ENCODE results near the gene ARHGDIA.

Gene ARHGDIA

DNA sequence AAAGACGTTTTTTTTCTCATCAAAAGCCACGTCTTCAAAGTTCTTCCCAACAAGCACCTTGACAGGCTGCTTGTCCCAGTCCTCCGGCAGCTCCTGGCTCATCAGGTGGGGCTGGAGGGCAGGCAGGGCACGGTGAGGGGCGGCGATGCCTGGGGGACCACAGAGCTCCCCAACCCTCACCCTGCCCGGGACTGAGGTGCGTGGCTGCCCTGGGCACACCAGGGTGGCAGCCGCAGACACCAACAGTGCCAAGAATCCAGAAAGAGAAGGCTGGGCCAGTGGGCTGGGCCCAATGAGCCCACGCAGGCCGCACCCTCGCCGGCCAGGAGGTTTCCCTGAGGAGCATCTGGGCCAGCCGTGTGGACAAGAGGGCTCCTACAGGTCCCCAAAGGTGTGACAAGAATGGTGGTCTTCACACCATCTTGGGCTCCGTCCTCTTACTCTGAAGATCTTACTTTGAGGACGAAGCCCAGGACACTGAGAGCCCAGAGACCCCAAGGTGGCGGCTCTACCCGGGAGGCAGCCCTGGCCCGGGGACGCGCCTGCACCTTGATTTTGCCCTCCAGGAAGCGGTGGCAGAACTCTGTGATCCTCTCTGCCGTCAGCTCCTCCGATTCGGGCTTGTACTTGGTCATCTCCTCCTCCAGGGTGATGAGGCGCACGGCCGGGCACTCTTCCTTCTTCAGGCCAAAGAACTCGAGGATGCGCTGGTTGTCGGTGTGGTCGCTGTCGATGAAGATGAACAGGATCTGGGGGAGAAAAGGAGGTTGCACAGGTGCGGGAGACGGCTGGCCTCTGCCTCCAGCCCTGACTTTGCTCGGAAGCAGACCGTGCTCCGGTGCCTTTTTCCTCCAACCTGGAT lies 25.0 kb downstream of the ARHGDIA start:
- H3K4me3 ChIP-seq (ENCODE audit: low read depth, low read length), result no peak overlapping the region
- in situ Hi-C loops (cut with HindIII; ENCODE audit: low sequenced_read_pairs), result no loop called here
- DNase-seq (ENCODE audit: low read depth), result no peak
- TF ChIP-seq CTCF (IDR thresholded peaks at IDR 0.05; ENCODE audit: low read depth, low read length, missing control alignments), result no peak

GRCh38 chr17:81845361-81845760 lies 25.8 kb downstream of the ARHGDIA start:
- TF ChIP-seq CTCF (IDR thresholded peaks at IDR 0.05; ENCODE audit: low read depth, low read length, missing control alignments), result no peak
- DNase-seq (ENCODE audit: low read depth), result no peak
- in situ Hi-C loops (cut with HindIII; ENCODE audit: low sequenced_read_pairs), result no loop called here
- H3K4me3 ChIP-seq (ENCODE audit: low read depth, low read length), result no peak overlapping the region

GRCh38 chr17:81844887-81845286 lies 26.2 kb downstream of the ARHGDIA start:
- H3K4me3 ChIP-seq (ENCODE audit: low read depth, low read length), result no peak overlapping the region
- no peak for TF ChIP-seq CTCF (IDR thresholded peaks at IDR 0.05; ENCODE audit: low read depth, low read length, missing control alignments)
- no peak for DNase-seq (ENCODE audit: low read depth)
- in situ Hi-C loops (cut with HindIII; ENCODE audit: low sequenced_read_pairs), result no loop called here

DNA sequence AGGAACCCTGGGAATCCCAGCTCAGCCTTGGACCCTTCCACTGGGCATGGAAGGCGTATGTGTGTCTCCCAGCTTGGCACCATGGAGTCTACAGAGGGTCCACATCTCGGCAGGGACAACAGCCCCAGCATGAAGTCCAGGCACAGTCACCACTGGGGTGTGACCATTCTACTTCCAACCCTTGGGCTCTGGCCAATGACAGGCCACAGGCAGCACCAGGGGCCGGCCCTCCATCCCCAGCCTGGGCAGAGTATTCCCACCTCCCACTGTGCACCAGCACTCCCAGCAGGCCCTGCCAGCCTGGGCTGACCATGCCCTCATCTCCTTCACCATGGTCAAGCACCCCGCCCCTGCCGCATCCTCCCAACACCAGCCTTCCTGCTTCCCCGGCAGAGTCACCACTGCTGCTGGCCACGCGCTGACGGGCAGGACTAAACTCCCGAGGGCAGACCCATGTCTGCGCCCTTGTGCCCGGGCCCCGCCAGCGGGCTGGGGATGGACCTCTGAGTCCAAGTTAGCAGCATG lies 26.7 kb downstream of the ARHGDIA start:
- in situ Hi-C loops (cut with HindIII; ENCODE audit: low sequenced_read_pairs), result no loop called here
- no peak for DNase-seq (ENCODE audit: low read depth)
- TF ChIP-seq CTCF (IDR thresholded peaks at IDR 0.05; ENCODE audit: low read depth, low read length, missing control alignments), result no peak
- H3K4me3 ChIP-seq (ENCODE audit: low read depth, low read length), result no peak overlapping the region

DNA sequence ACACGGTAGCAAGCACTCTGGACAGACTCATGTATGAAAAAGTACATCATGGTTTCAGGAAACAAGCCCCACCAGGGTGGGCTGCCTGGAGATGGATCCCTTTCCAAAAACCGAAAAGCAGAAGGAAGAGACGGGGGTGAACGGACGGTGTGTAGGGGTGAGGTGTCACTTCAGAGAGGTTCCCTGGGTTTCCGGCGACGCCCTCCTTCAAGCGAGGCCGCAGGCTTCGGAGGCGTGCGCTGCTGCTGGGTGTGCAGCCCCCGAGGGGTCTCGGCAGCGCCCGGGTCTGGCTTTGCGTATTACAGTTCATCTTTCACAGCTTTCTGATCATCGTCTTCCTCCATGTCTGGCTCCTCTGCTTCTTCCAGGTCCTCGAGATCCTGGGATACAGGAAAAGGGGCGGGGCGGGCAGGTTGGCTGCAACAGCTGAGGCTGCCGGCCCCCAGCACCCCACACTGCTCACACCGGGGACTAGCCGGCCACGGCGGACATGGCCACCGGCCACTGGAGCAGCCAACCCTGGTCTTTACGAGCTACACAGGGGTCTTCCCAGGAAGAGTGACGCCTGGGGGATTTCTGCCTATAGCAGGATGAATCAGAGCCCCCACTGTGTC lies 27.3 kb downstream of the ARHGDIA start:
- no peak overlapping the region for H3K4me3 ChIP-seq (ENCODE audit: low read depth, low read length)
- no peak for TF ChIP-seq CTCF (IDR thresholded peaks at IDR 0.05; ENCODE audit: low read depth, low read length, missing control alignments)
- in situ Hi-C loops (cut with HindIII; ENCODE audit: low sequenced_read_pairs), result no loop called here
- DNase-seq (ENCODE audit: low read depth), result no peak

- DNase-seq (ENCODE audit: low read depth), result no peak
- in situ Hi-C loops (cut with HindIII; ENCODE audit: low sequenced_read_pairs), result no loop called here
- H3K4me3 ChIP-seq (ENCODE audit: low read depth, low read length), result no peak overlapping the region
- TF ChIP-seq CTCF (IDR thresholded peaks at IDR 0.05; ENCODE audit: low read depth, low read length, missing control alignments), result no peak
Observed at GRCh38 chr17:81842725-81843504, 28.2 kb downstream of the ARHGDIA start.
